GM19239 (cell line): ENCODE data around the gene SDC1.
"Not testable (repeated sequence)": the region's sequence is repeated elsewhere in the genome, so short reads cannot be mapped to it uniquely, and the experiment has no call there.

Source experiments
- DNase-seq: peaks from one replicate; pipeline ENCODE4 v3.0.0; 2011; ENCODE audit warnings: low spot score; ENCODE audit not compliant: insufficient read length
- FAIRE-seq: peaks from 2 replicates; lab custom pipeline; 2011; peaks lifted over from hg19 to GRCh38; lab: Jason Lieb, UNC

Gene SDC1

GRCh38 chr2:20199633-20200270, 25.2 kb downstream of the SDC1 start:
- no peak for FAIRE-seq

GRCh38 chr2:20198796-20199632, 25.9 kb downstream of the SDC1 start:
- DNase-seq (no peak), FAIRE-seq (no peak)

More at GRCh38 chr2:20199633-20200270, 25.2 kb downstream of the SDC1 start:
- no peak for DNase-seq

- no peak for DNase-seq
- no peak for FAIRE-seq
These were observed 26.9 kb downstream of the SDC1 start for GRCh38 chr2:20198001-20198400.

- DNase-seq (no peak), FAIRE-seq (no peak)
These were observed 27.7 kb downstream of the SDC1 start for GRCh38 chr2:20197192-20197591.

GRCh38 chr2:20196657-20197161, 28.2 kb downstream of the SDC1 start:
- DNase-seq = no peak
- FAIRE-seq = no peak

- FAIRE-seq = no peak
- no peak for DNase-seq
These were observed 28.8 kb downstream of the SDC1 start for GRCh38 chr2:20196053-20196656.

- DNase-seq = no peak
- no peak for FAIRE-seq
These were observed 29.4 kb downstream of the SDC1 start for GRCh38 chr2:20195431-20196033.

- not testable (repeated sequence) for FAIRE-seq, DNase-seq
These were observed 29.9 kb downstream of the SDC1 start for GRCh38 chr2:20195016-20195411.

GRCh38 chr2:20194097-20195015, 30.6 kb downstream of the SDC1 start:
- FAIRE-seq = no peak

GRCh38 chr2:20193185-20193584, 31.7 kb downstream of the SDC1 start:
- no peak for FAIRE-seq

More at GRCh38 chr2:20194097-20195015, 30.6 kb downstream of the SDC1 start:
- DNase-seq = no peak

GRCh38 chr2:20192781-20193180, 32.1 kb downstream of the SDC1 start:
- DNase-seq (no peak), FAIRE-seq (no peak)

More at GRCh38 chr2:20193185-20193584, 31.7 kb downstream of the SDC1 start:
- no peak for DNase-seq

GRCh38 chr2:20191714-20192569, 33.0 kb downstream of the SDC1 start:
- DNase-seq (no peak), FAIRE-seq (no peak)

GRCh38 chr2:20190876-20191713, 33.8 kb downstream of the SDC1 start:
- FAIRE-seq (peak; percentile 39), DNase-seq (no peak)

- FAIRE-seq (no peak), DNase-seq (no peak)
These were observed 34.8 kb downstream of the SDC1 start for GRCh38 chr2:20190170-20190569.

- DNase-seq (no peak), FAIRE-seq (no peak)
These were observed 35.5 kb downstream of the SDC1 start for GRCh38 chr2:20189299-20189931.

- no peak for FAIRE-seq
- no peak for DNase-seq
These were observed 36.1 kb downstream of the SDC1 start for GRCh38 chr2:20188851-20189250.

GRCh38 chr2:20188201-20188600, 36.7 kb downstream of the SDC1 start:
- FAIRE-seq (no peak), DNase-seq (no peak)
